Spleen (tissue), 11 donors: Measurements from ENCODE around the gene BOK. TPM values are rescaled to one million over a fixed set of nuclear protein-coding genes. Genes with fewer than 3 reads are reported as not detected.

ENCODE experiments used
- DNase-seq: peaks from one replicate; pipeline ENCODE4 v3.0.0-alpha.2; 2020
- H3K27ac ChIP-seq, 8 donors: fragments of 200-600 bp; sonication (generic) in 7 of 8; 1 replicate in 4 of 8; 2 replicates in 4 of 8; pipeline versions ENCODE4 v1.5.0 to v1.8.0; 2016 to 2021; ENCODE audit warnings: inconsistent platforms in 4 of 8, mild to moderate bottlenecking in 4 of 8, moderate library complexity in 1 of 8
- H3K27me3 ChIP-seq, 7 donors: fragments of 200-600 bp; sonication (generic) in 6 of 7; replicated peaks in 1 of 7; 1 replicate in 4 of 7; 2 replicates in 3 of 7; pipeline versions ENCODE4 v1.5.0 to v1.8.0; 2016 to 2021; ENCODE audit warnings: inconsistent platforms in 3 of 7, mild to moderate bottlenecking in 1 of 7
- H3K36me3 ChIP-seq, 6 donors: fragments of 200-600 bp; sonication (generic) in 5 of 6; 1 replicate in 4 of 6; 2 replicates in 2 of 6; pipeline versions ENCODE4 v1.5.0 to v1.8.0; 2016 to 2021; ENCODE audit warnings: inconsistent platforms in 2 of 6
- H3K4me1 ChIP-seq, 6 donors: fragments of 200-600 bp; sonication (generic) in 5 of 6; 1 replicate in 3 of 6; 2 replicates in 3 of 6; pipeline versions ENCODE4 v1.5.0 to v1.8.0; 2016 to 2021; ENCODE audit warnings: inconsistent platforms in 3 of 6
- H3K4me3 ChIP-seq, 8 donors: fragments of 200-600 bp; sonication (generic) in 7 of 8; 1 replicate in 4 of 8; 2 replicates in 4 of 8; pipeline versions ENCODE4 v1.5.0 to v1.8.0; 2016 to 2021; ENCODE audit warnings: inconsistent platforms in 4 of 8, mild to moderate bottlenecking in 4 of 8, moderate library complexity in 2 of 8
- H3K9me3 ChIP-seq, 8 donors: fragments of 200-600 bp; sonication (generic) in 7 of 8; 1 replicate in 4 of 8; 2 replicates in 4 of 8; pipeline versions ENCODE4 v1.5.0 to v1.8.0; 2016 to 2021; ENCODE audit warnings: inconsistent platforms in 4 of 8
- CTCF ChIP-seq, 11 experiments: fragments of 200-600 bp in 7 of 11; fragments of 450-650 bp in 4 of 11; sonication (generic) in 4 of 11; IDR thresholded peaks in 8 of 11; conservative IDR thresholded peaks in 3 of 11; 1 replicate in 7 of 11; 2 replicates in 4 of 11; pipeline versions ENCODE4 v1.4.0 to v1.8.0; 2016 to 2021; ENCODE audit warnings: antibody characterized with exemption in 11 of 11, inconsistent platforms in 4 of 11, mild to moderate bottlenecking in 1 of 11
- POLR2A ChIP-seq, 3 donors: fragments of 450-650 bp; IDR thresholded peaks; one replicate each; pipeline ENCODE4 v1.5.1; 2017; ENCODE audit warnings: antibody characterized with exemption in 3 of 3, mild to moderate bottlenecking in 1 of 3
- POLR2AphosphoS5 ChIP-seq, 3 donors: sonication (generic); formaldehyde crosslinking; IDR thresholded peaks; one replicate each; pipeline ENCODE4 v1.5.1; 2017; ENCODE audit warnings: antibody characterized with exemption in 3 of 3
- WGBS, 5 donors: extraction: QIAGEN DNeasy Blood & Tissue Kit in 3 of 5; methylation state at CpG; one replicate each; pipeline versions ENCODE4 v1.1.5 to v1.1.7; 2013 to 2018; 5-methylcytosine and 5-hydroxymethylcytosine counted together
- intact Hi-C: fragments of 100-400 bp; cut with DNase I; formaldehyde crosslinking; loops from one replicate; pipeline ENCODE4 v1.15.0; 2023; ENCODE audit warnings: low total_unique reads
- polyA plus RNA-seq, 3 donors: library from polyadenylated mRNA; stranded (reverse); fragments of 200-250 nt; gene quantifications; one replicate each; pipeline ENCODE4 v1.2.1, GENCODE V29; 2013
- total RNA-seq, 7 donors: library from RNA; depleted of rRNA in 3 of 7; stranded (reverse); fragments of >200 nt in 3 of 7; fragmentation: NEBNext Ultra II Directional in 4 of 7; extraction: Animal tissue kit (Norgen Biotek cat#: 25700) in 4 of 7; gene quantifications; one replicate each; pipeline versions ENCODE4 v1.1.0 to v1.2.1, GENCODE V29; 2016 to 2021
- donor health status: healthy with polysubstance abuse.
- donor health status: DM: no; HTN: no; CAD: no; lungs with moderate emphysema.
- donor health status: DM: no; HTN: no; CAD: no.
- donor health status: Bipolar disorder and iron deficiency.
- donor health status: healthy.
- donor health status: DM: no; HTN: no; CAD: no.
- donor health status: DM: yes; HTN: yes; CAD: no.

The BOK gene
- total and polyA plus RNA-seq, 10 donors, result 3.0 to 19.4 (median 7.5) TPM

- Histone ChIP-seq H3K36me3 (no peaks in the 10 kb centered on the region), H3K27ac (no peak overlapping the region), H3K27me3 (peaks cover 0 to 92% (median 26%) of the 10 kb centered on the region in 7 donors), H3K9me3 (peaks cover 0 to 25% (median 17%) of the 10 kb centered on the region in 8 donors), H3K4me3 (no peak overlapping the region), H3K4me1 (peaks cover 0 to 37% (median 18%) of the 10 kb centered on the region in 6 donors)
- DNase-seq, result no peak
- 73 to 90% (median 86%) methylated on average over 7 of the region's 7 CpGs for WGBS, 5 donors
- no peak for TF ChIP-seq POLR2A (IDR thresholded peaks at IDR 0.05)
- no peak for TF ChIP-seq CTCF (IDR thresholded peaks at IDR 0.05 in 8 of 11, conservative IDR thresholded peaks at IDR 0.05 in 3 of 11)
- no peak for TF ChIP-seq POLR2AphosphoS5 (IDR thresholded peaks at IDR 0.05)
- intact Hi-C loops, result no loop called here
These were observed 3.8 kb upstream of the BOK start for GRCh38 chr2:241554610-241555322.

- TF ChIP-seq POLR2AphosphoS5 (IDR thresholded peaks at IDR 0.05) (no peak), POLR2A (IDR thresholded peaks at IDR 0.05) (no peak), CTCF (IDR thresholded peaks at IDR 0.05 in 8 of 11, conservative IDR thresholded peaks at IDR 0.05 in 3 of 11) (no peak)
- peaks cover 0 to 47% (median 24%) of the 10 kb centered on the region in 6 donors for H3K4me1 ChIP-seq
- DNase-seq, result no peak
- H3K27ac ChIP-seq, result no peak overlapping the region
- intact Hi-C loops, result no loop called here
- WGBS, 5 donors, result 17 to 36% (median 30%) methylated on average over 2 to 3 of the region's 3 CpGs
- H3K4me3 ChIP-seq, result no peak overlapping the region
- H3K27me3 ChIP-seq, result peaks cover 0 to 93% (median 34%) of the 10 kb centered on the region in 7 donors
- no peaks in the 10 kb centered on the region for H3K36me3 ChIP-seq
- peaks cover 0 to 25% (median 17%) of the 10 kb centered on the region in 8 donors for H3K9me3 ChIP-seq
These were observed 2.8 kb upstream of the BOK start for GRCh38 chr2:241555711-241556110.

GRCh38 chr2:241556746-241557145 lies 1.8 kb upstream of the BOK start:
- intact Hi-C loops, result no loop called here
- H3K27me3 ChIP-seq, result peaks cover 0 to 90% (median 32%) of the 10 kb centered on the region in 7 donors
- H3K9me3 ChIP-seq, result peaks cover 0 to 25% (median 17%) of the 10 kb centered on the region in 8 donors
- H3K27ac ChIP-seq, result no peak overlapping the region
- H3K4me1 ChIP-seq, result peaks cover 0 to 47% (median 27%) of the 10 kb centered on the region in 6 donors
- H3K4me3 ChIP-seq, result no peak overlapping the region
- TF ChIP-seq CTCF (IDR thresholded peaks at IDR 0.05 in 8 of 11, conservative IDR thresholded peaks at IDR 0.05 in 3 of 11) (no peak), POLR2A (IDR thresholded peaks at IDR 0.05) (no peak), POLR2AphosphoS5 (IDR thresholded peaks at IDR 0.05) (no peak)
- H3K36me3 ChIP-seq, result no peaks in the 10 kb centered on the region
- DNase-seq, result no peak

- H3K9me3 ChIP-seq, result peaks cover 0 to 25% (median 17%) of the 10 kb centered on the region in 8 donors
- H3K27ac ChIP-seq, result peak overlapping the region in 7 of 8 donors; percentile 54 to 80 (median 73)
- 10 to 45% (median 13%) methylated on average over 13 to 78 of the region's 78 CpGs for WGBS, 5 donors
- TF ChIP-seq POLR2AphosphoS5 (IDR thresholded peaks at IDR 0.05) (no peak), POLR2A (IDR thresholded peaks at IDR 0.05) (no peak), CTCF (IDR thresholded peaks at IDR 0.05 in 8 of 11, conservative IDR thresholded peaks at IDR 0.05 in 3 of 11) (no peak)
- intact Hi-C loops, result no loop called here
- H3K4me3 ChIP-seq, result peak overlapping the region; percentile 47 to 78 (median 58)
- H3K4me1 ChIP-seq, result peaks cover 0 to 57% (median 34%) of the 10 kb centered on the region in 6 donors
- H3K27me3 ChIP-seq, result peaks cover 0 to 66% (median 28%) of the 10 kb centered on the region in 7 donors
- no peak for DNase-seq
- no peaks in the 10 kb centered on the region for H3K36me3 ChIP-seq
These were observed 997 bp downstream of the BOK start for GRCh38 chr2:241559323-241560161.
